Upper lobe of left lung (tissue), 4 donors: Measurements from ENCODE around the gene SLX4IP.

ENCODE experiments used
- CTCF ChIP-seq, 6 experiments: fragments of 450-650 bp in 4 of 6; fragments of 200-600 bp in 2 of 6; sonication (generic) in 2 of 6; IDR thresholded peaks; one replicate each; pipeline ENCODE4 v1.5.1; 2016 to 2019; ENCODE audit warnings: antibody characterized with exemption in 6 of 6
- EP300 ChIP-seq, 4 donors: sonication (generic); formaldehyde crosslinking; IDR thresholded peaks; one replicate each; pipeline ENCODE4 v1.5.1; 2017; ENCODE audit warnings: antibody characterized with exemption in 4 of 4, control low read depth in 2 of 4
- POLR2A ChIP-seq, 4 donors: fragments of 450-650 bp; IDR thresholded peaks; one replicate each; pipeline ENCODE4 v1.5.1; 2016 to 2017; ENCODE audit warnings: antibody characterized with exemption in 4 of 4, mild to moderate bottlenecking in 2 of 4

- no peak for TF ChIP-seq POLR2A (IDR thresholded peaks at IDR 0.05)
- TF ChIP-seq CTCF (IDR thresholded peaks at IDR 0.05), result no peak
- no peak for TF ChIP-seq EP300 (IDR thresholded peaks at IDR 0.05)
Measured at GRCh38 chr20:10635476-10636208, 200.5 kb downstream of the SLX4IP start.
